Parathyroid adenoma (tissue), 2 donors: Measurements from ENCODE around the gene P4HA1.

ENCODE experiments used
- H2AFZ ChIP-seq: fragments of 300-600 bp; sonication (generic); one replicate; pipeline ENCODE4 v1.7.0; 2017; ENCODE audit warnings: antibody characterized with exemption, mild to moderate bottlenecking
- H3K27ac ChIP-seq: fragments of 300-600 bp; sonication (generic); one replicate; pipeline ENCODE4 v1.7.0; 2017
- H3K27me3 ChIP-seq: fragments of 300-600 bp; sonication (generic); one replicate; pipeline ENCODE4 v1.7.0; 2017; ENCODE audit warnings: low read length; ENCODE audit not compliant: control insufficient read depth, insufficient read depth
- H3K36me3 ChIP-seq: fragments of 300-600 bp; sonication (generic); one replicate; pipeline ENCODE4 v1.7.0; 2017; ENCODE audit warnings: low read length; ENCODE audit not compliant: control insufficient read depth, insufficient read depth
- H3K4me1 ChIP-seq: fragments of 300-600 bp; sonication (generic); one replicate; pipeline ENCODE4 v1.7.0; 2017; ENCODE audit warnings: control low read depth
- H3K4me2 ChIP-seq: fragments of 300-600 bp; sonication (generic); one replicate; pipeline ENCODE4 v1.7.0; 2017; ENCODE audit warnings: low read length
- H3K4me3 ChIP-seq: fragments of 300-600 bp; sonication (generic); one replicate; pipeline ENCODE4 v1.7.0; 2017; ENCODE audit warnings: low read depth, low read length
- H3K79me2 ChIP-seq: fragments of 300-600 bp; sonication (generic); one replicate; pipeline ENCODE4 v1.7.0; 2017; ENCODE audit warnings: control low read depth
- H3K9ac ChIP-seq: fragments of 300-600 bp; sonication (generic); one replicate; pipeline ENCODE4 v1.7.0; 2017; ENCODE audit warnings: mild to moderate bottlenecking
- H3K9me3 ChIP-seq: fragments of 300-600 bp; sonication (generic); one replicate; pipeline ENCODE4 v1.7.0; 2017; ENCODE audit warnings: low read length; ENCODE audit not compliant: control insufficient read depth
- TF ChIP-seq, protein P1 (sequence below): fragments of 300-600 bp; sonication (generic); IDR thresholded peaks from one replicate; pipeline ENCODE4 v1.7.0; 2017; ENCODE audit warnings: antibody characterized with exemption, mild to moderate bottlenecking
- donor health status: primary hyperparathyroidism.

The P4HA1 gene

DNA sequence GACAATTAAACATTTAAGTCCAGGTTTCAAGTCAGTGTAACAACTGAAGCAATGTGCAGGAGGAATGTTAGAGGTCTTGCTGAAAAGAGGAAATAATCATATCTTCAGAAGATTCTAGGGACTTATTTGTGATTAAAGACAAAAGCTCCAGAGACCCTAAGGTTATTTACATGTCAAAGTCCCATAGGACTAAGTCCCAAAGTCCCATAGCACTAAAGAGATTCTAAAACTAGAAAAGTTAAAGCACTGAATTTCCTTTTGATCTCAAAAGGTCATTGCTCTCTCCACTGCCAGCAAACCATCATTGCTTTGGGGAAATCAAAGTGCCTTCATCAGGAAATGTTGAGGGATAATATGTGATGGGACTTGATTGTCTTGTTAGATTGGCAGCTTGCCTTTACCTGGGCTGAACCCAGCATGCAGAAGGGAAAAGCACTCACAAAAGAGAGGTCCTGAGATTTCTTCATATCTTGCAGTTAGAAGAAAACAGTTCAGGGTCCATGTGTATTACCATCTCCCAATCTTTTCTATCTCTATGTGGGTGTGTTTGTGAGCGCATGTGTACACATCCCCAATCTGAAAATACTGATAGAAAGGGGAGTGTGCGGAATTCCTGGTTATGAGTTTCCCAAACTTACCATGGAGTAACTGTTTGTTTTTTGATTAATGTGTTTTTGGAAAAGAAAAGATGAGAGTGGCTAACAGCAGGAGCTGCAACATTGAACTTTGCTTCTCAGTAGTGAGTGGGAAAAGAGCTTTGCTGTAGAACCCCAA lies 35.4 kb upstream of the P4HA1 start:
- no peaks in the 10 kb centered on the region for H3K27me3 ChIP-seq
- no peak overlapping the region for H3K4me2 ChIP-seq
- H3K4me3 ChIP-seq = no peak overlapping the region
- H2AFZ ChIP-seq = no peak overlapping the region
- no peaks in the 10 kb centered on the region for H3K36me3 ChIP-seq
- no peaks in the 10 kb centered on the region for H3K4me1 ChIP-seq
- no peak overlapping the region for H3K9ac ChIP-seq
- H3K79me2 ChIP-seq = no peaks in the 10 kb centered on the region
- H3K9me3 ChIP-seq = no peaks in the 10 kb centered on the region
- no peak overlapping the region for H3K27ac ChIP-seq
- TF ChIP-seq, protein P1, sequence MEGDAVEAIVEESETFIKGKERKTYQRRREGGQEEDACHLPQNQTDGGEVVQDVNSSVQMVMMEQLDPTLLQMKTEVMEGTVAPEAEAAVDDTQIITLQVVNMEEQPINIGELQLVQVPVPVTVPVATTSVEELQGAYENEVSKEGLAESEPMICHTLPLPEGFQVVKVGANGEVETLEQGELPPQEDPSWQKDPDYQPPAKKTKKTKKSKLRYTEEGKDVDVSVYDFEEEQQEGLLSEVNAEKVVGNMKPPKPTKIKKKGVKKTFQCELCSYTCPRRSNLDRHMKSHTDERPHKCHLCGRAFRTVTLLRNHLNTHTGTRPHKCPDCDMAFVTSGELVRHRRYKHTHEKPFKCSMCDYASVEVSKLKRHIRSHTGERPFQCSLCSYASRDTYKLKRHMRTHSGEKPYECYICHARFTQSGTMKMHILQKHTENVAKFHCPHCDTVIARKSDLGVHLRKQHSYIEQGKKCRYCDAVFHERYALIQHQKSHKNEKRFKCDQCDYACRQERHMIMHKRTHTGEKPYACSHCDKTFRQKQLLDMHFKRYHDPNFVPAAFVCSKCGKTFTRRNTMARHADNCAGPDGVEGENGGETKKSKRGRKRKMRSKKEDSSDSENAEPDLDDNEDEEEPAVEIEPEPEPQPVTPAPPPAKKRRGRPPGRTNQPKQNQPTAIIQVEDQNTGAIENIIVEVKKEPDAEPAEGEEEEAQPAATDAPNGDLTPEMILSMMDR = no peak

DNA sequence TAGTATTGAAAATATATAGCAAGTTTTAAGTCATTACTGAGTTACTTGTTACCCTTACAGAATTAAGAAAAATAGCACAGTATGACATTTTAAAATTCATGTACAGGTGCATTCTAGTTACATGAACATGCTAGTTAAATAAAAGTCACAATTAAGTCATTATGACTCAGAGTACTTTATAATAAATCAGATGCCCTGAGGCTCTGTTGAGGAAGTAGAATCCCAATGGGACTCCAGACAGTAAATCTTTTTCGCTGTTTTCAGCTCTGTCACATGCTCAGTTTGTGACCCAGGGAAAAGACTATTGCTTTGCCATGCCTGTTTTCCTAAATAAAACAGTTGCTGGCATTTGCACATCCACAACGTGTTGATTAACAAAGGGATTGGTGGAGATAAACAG lies 34.6 kb upstream of the P4HA1 start:
- no peaks in the 10 kb centered on the region for H3K27me3 ChIP-seq
- no peak overlapping the region for H3K27ac ChIP-seq
- no peaks in the 10 kb centered on the region for H3K4me1 ChIP-seq
- no peak overlapping the region for H3K4me3 ChIP-seq
- H3K79me2 ChIP-seq = no peaks in the 10 kb centered on the region
- no peak overlapping the region for H3K4me2 ChIP-seq
- no peak overlapping the region for H3K9ac ChIP-seq
- H3K36me3 ChIP-seq = no peaks in the 10 kb centered on the region
- no peak overlapping the region for H2AFZ ChIP-seq
- TF ChIP-seq, protein P1 = no peak
- no peaks in the 10 kb centered on the region for H3K9me3 ChIP-seq

DNA sequence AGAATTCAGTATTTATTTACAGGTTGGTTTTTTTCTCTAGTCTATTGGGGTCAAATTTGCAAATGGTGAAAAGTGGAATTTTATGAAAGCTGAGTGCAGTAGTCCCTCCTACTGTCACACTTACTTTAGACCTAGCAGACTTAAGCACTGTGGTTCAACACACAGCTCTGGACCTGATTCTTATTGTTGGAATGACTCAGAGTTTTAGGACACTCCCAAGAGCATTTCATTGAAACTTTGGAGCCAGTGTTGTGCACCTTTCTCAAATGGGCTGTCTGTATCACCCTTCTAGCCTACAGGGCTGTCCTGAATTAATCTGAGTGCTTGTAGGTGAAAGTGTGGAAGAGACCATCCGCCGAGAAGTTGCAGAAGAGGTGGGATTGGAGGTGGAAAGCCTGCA lies 29.7 kb upstream of the P4HA1 start:
- TF ChIP-seq, protein P1 = no peak
- H3K9ac ChIP-seq = no peak overlapping the region
- H3K4me2 ChIP-seq = no peak overlapping the region
- H3K27ac ChIP-seq = no peak overlapping the region
- no peaks in the 10 kb centered on the region for H3K36me3 ChIP-seq
- no peak overlapping the region for H2AFZ ChIP-seq
- H3K79me2 ChIP-seq = no peaks in the 10 kb centered on the region
- no peak overlapping the region for H3K4me3 ChIP-seq
- H3K9me3 ChIP-seq = no peaks in the 10 kb centered on the region
- H3K27me3 ChIP-seq = no peaks in the 10 kb centered on the region
- no peaks in the 10 kb centered on the region for H3K4me1 ChIP-seq

DNA sequence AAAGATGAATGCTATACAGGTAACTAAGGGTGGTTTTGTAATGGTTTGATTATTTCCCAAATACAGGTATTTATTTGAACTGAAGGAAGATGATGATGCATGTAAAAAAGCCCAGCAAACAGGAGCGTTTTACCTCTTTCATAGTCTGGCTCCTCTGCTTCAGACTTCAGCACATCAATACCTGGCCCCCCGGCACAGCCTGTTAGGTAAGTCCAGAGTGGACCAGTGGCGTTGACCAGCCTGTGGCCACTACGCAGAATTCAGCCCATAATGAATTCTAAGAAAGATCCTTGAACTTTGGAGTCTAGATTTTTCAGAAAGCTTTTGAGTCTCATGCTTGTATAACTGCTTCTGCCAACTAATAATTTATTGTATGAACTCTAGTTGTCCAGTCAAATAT lies 23.3 kb upstream of the P4HA1 start:
- no peaks in the 10 kb centered on the region for H3K36me3 ChIP-seq
- H3K4me3 ChIP-seq = no peak overlapping the region
- no peaks in the 10 kb centered on the region for H3K4me1 ChIP-seq

More for the DNA sequence above, 23.3 kb upstream of the P4HA1 start:
- H3K9ac ChIP-seq = no peak overlapping the region
- H3K27me3 ChIP-seq = no peaks in the 10 kb centered on the region
- TF ChIP-seq, protein P1 = no peak
- no peaks in the 10 kb centered on the region for H3K9me3 ChIP-seq
- no peak overlapping the region for H3K27ac ChIP-seq
- no peak overlapping the region for H2AFZ ChIP-seq
- H3K4me2 ChIP-seq = no peak overlapping the region
- H3K79me2 ChIP-seq = no peaks in the 10 kb centered on the region
